Common myeloid progenitor, CD34-positive (primary cell): ENCODE measurements around the gene GALR3.

Experiments used
- CTCF ChIA-PET: fragments of 350-600 bp; sonication (Branson Sonifier 250); formaldehyde crosslinking; loops from one replicate; lab custom pipeline; 2021; ENCODE audit warnings: antibody characterized with exemption; lab: Charles Lee
- POLR2A ChIA-PET: fragments of 350-600 bp; sonication (Branson Sonifier 250); formaldehyde crosslinking; loops from one replicate; lab custom pipeline; 2021; ENCODE audit warnings: antibody characterized with exemption; lab: Charles Lee
- DNase-seq, 3 donors: peaks; one replicate each; pipeline versions ENCODE4 v3.0.0 to v3.0.0-alpha.2; 2013
- H3K27ac ChIP-seq, 2 experiments: 1 replicate in 1 of 2; 2 replicates in 1 of 2; pipeline ENCODE4 v1.7.0; 2013; ENCODE audit warnings: inconsistent platforms in 2 of 2, low read length in 2 of 2, mild to moderate bottlenecking in 2 of 2, low read depth in 1 of 2, moderate library complexity in 1 of 2; ENCODE audit not compliant: severe bottlenecking in 2 of 2, insufficient read depth in 1 of 2, poor library complexity in 1 of 2
- H3K27me3 ChIP-seq, 5 experiments: replicated peaks in 2 of 5; 1 replicate in 3 of 5; 2 replicates in 2 of 5; pipeline versions ENCODE4 v1.6.1 to v1.7.0; 2013; ENCODE audit warnings: low read length in 4 of 5, mild to moderate bottlenecking in 2 of 5, moderate library complexity in 2 of 5, inconsistent platforms in 1 of 5; ENCODE audit not compliant: insufficient read depth in 5 of 5, control insufficient read depth in 4 of 5
- H3K36me3 ChIP-seq, 4 experiments: 1 replicate in 2 of 4; 2 replicates in 2 of 4; pipeline versions ENCODE4 v1.6.1 to v1.7.0; 2013; ENCODE audit warnings: low read length in 3 of 4, control low read depth in 1 of 4, mild to moderate bottlenecking in 1 of 4; ENCODE audit not compliant: control insufficient read depth in 4 of 4, insufficient read depth in 4 of 4
- H3K4me1 ChIP-seq, 4 experiments: 1 replicate in 3 of 4; 2 replicates in 1 of 4; pipeline versions ENCODE4 v1.6.1 to v1.7.1; 2013; ENCODE audit warnings: low read length in 3 of 4, mild to moderate bottlenecking in 3 of 4, control low read depth in 1 of 4, inconsistent platforms in 1 of 4, moderate library complexity in 1 of 4; ENCODE audit not compliant: control insufficient read depth in 4 of 4, insufficient read depth in 4 of 4; ENCODE audit errors: control extremely low read depth in 1 of 4
- H3K4me3 ChIP-seq, 7 experiments: 1 replicate in 4 of 7; 2 replicates in 3 of 7; pipeline versions ENCODE4 v1.5.1 to v1.7.0; 2013; ENCODE audit warnings: mild to moderate bottlenecking in 7 of 7, low read length in 6 of 7, moderate library complexity in 6 of 7, inconsistent platforms in 2 of 7, low read depth in 2 of 7, control low read depth in 1 of 7; ENCODE audit not compliant: insufficient read depth in 4 of 7, control insufficient read depth in 1 of 7; ENCODE audit errors: extremely low read depth in 1 of 7
- H3K9me3 ChIP-seq, 5 experiments: 1 replicate in 4 of 5; 2 replicates in 1 of 5; pipeline versions ENCODE4 v1.6.1 to v1.7.1; 2013; ENCODE audit warnings: low read length in 4 of 5, mild to moderate bottlenecking in 2 of 5, inconsistent platforms in 1 of 5, low read depth in 1 of 5, moderate library complexity in 1 of 5; ENCODE audit not compliant: control insufficient read depth in 4 of 5, insufficient read depth in 2 of 5; ENCODE audit errors: control extremely low read depth in 1 of 5
- WGBS: methylation state at CpG from one replicate; pipeline ENCODE4 v1.1.5; 2013; ENCODE audit not compliant: insufficient coverage; 5-methylcytosine and 5-hydroxymethylcytosine counted together

GALR3 gene

DNA sequence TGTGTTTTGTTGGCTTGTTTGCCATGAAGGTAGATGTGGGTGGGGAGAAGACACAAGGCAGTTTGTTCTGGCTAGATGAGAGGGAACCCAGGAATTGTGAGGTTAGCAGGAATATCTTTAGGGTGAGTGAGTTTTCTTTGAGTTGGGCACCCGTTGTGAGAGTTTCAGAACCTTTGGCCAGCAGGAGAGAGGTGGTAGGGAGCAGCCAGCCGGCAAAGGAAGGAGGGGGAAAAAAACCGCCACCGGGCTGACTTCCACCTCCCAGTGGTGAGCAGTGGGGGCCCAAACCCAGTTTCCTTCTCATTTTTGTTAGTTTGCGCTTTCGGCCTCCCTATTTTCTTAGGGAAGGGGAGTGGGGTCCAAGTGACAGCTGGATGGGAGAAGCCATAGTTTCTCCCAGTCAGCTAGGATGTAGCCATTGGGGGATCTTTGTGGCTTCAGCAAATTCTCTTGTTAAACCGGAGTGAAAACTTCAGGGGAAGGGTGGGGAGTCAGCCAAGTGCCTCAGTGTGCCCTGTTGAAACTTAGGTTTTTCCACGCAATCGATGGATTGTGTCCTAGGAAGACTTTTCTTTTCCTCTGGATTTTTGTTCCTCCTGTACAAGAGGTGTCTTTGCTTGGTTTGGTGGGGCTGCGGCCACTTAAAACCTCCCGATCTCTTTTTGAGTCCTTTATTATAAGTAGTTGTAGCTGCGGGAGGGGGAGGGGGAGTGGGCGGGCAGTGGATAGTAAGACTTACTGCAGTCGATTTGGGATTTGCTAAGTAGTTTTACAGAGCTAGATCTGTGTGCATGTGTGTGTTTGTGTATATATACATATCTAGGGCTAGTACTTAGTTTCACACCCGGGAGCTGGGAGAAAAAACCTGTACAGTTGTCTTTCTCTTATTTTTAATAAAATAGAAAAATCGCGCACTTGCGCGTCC, 16.5 kb upstream of the GALR3 start:
- Histone ChIP-seq H3K4me1 (peaks cover 16 to 58% (median 55%) of the 10 kb centered on the region in 4 experiments), H3K27me3 (no peaks in the 10 kb centered on the region), H3K36me3 (no peaks in the 10 kb centered on the region), H3K9me3 (no peaks in the 10 kb centered on the region), H3K27ac (peak overlapping the region; percentile 8 to 82), H3K4me3 (peak overlapping the region; percentile 55 to 97 (median 77))
- peak in 2 of 3 donors; percentile 68 to 80 for DNase-seq
- POLR2A ChIA-PET, result interaction anchor here (1.1 kb wide), 1 partner anchor 48 kb away, joined by 5 read pairs; no protein-coding TSS in a partner anchor
- CTCF ChIA-PET, result interaction anchor here (0.6 to 4.0 kb wide), 5 partner anchors 11 to 59 kb away, joined by 3 to 52 read pairs (median 3); partner anchors contain the start of gene GALR3
- 0% methylated on average over 4 of the region's 19 CpGs for WGBS

DNA sequence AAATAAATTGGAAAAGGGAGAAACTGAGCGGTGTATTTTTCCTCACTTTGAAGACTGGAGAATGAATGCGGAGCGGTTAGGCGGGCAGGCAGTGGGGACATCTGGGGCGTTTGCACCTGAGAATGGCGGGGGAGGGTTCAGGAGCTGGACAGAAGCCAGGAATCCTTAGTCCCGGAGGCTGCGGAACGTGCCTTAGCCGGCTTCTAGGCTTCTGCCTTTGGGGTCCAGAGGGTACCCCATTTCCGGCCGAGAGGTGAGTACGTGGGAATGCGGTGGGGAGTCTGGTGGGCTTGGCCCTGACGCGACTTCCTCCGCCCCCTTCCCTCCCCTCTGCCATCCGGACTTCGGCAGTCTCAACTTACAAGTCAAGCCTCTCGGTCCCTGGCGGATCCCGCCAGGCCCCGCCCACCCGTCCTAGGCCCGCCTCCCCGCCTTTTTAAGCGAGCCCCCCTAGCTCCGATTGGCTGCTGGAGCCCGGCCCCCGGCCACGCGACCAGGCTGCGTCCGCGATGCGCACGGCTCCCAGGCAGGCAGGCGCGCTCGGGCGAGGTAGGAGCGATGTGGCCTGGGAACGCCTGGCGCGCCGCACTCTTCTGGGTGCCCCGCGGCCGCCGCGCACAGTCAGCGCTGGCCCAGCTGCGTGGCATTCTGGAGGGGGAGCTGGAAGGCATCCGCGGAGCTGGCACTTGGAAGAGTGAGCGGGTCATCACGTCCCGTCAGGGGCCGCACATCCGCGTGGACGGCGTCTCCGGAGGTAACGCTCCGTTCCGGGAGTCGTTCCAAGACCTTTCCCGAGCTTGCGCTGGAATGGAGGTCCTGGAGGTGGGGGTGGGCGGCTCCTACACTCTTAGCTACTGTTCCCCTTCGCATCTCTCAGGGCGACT, 15.5 kb upstream of the GALR3 start, which contains the start of gene GCAT:
GCAT (plus strand) TSS at position 525 of the 884 bp plus-strand sequence; CDS start at position 559, 34 bp downstream.
- Histone ChIP-seq H3K9me3 (no peaks in the 10 kb centered on the region), H3K27ac (peak within 1 kb of the TSS; percentile 8 to 82), H3K27me3 (no peaks in the 10 kb centered on the region), H3K36me3 (peaks cover 0 to 4% (median 2%) of the 10 kb centered on the region in 4 experiments), H3K4me1 (peaks cover 16 to 50% (median 47%) of the 10 kb centered on the region in 4 experiments), H3K4me3 (peak within 1 kb of the TSS; percentile 49 to 97 (median 77))
- WGBS, result 0% methylated on average over 41 of the region's 73 CpGs
- peak; percentile 94 to 97 (median 97) for DNase-seq
- POLR2A ChIA-PET, result interaction anchor here (1.1 to 1.9 kb wide), 2 partner anchors 10 to 49 kb away, joined by 5 to 8 read pairs; no protein-coding TSS in a partner anchor
- CTCF ChIA-PET, result interaction anchor here (1.0 to 4.0 kb wide), 6 partner anchors 10 to 58 kb away, joined by 3 to 52 read pairs (median 3); partner anchors contain the start of gene GALR3

DNA sequence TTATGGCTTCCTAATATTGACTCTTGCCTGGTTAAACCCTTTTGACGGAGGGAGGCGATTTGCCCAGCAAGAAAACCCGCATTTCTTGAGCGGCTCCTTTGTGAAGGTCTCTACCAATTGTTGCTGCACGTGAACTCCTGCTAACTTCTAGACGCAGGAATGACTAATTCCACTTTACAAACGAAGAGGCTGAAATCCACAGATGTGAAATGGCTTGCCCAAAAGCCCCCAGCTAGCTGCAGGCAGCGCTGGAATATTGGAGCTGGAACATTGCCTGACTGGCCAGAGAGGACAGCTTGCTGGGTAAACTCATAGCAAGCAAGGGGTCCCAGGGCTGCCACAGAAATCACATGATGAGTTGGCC, 14.9 kb upstream of the GALR3 start:
- H3K36me3 ChIP-seq, result peaks cover 0 to 9% (median 5%) of the 10 kb centered on the region in 4 experiments
- H3K27me3 ChIP-seq, result no peaks in the 10 kb centered on the region
- DNase-seq, result peak in 2 of 3 donors; percentile 36 to 43
- 9% methylated on average over 7 of the region's 8 CpGs for WGBS
- ChIA-PET POLR2A (interaction anchor here (1.9 kb wide), 1 partner anchor 10 kb away, joined by 8 read pairs; no protein-coding TSS in a partner anchor), CTCF (interaction anchor here (1.2 to 4.0 kb wide), 3 partner anchors 9 to 47 kb away, joined by 3 to 52 read pairs (median 3); no protein-coding TSS in a partner anchor)
- peak overlapping the region; percentile 49 to 97 (median 77) for H3K4me3 ChIP-seq
- H3K4me1 ChIP-seq, result peaks cover 10 to 44% (median 41%) of the 10 kb centered on the region in 4 experiments
- no peak overlapping the region for H3K27ac ChIP-seq
- H3K9me3 ChIP-seq, result no peaks in the 10 kb centered on the region

DNA sequence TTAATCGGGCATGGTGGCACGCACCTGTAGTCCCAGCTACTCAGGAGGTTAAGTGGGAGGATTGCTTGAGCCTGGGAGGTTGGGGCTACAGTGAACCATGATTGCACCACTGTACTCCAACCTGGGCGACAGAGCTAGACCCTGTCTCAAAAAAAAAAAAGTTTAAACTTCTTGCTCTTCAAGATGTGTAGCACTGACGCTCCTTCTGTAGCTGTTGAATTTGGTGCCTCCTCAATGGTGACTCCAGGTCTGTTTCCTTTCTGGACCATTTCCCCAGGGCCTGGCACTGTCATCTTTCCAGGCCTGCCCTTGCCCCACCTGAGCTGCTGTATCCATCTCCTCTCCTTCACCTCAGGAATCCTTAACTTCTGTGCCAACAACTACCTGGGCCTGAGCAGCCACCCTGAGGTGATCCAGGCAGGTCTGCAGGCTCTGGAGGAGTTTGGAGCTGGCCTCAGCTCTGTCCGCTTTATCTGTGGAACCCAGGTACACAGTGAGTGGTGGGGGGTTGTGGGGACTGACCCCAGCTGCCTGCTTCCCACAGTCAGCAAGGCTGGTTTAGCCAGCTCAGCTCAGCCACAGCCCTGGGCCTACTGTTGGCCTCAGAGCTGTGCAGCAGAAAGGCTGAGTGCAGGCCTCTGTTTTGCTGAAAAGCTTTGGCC, 13.4 kb upstream of the GALR3 start:
- Histone ChIP-seq H3K27ac (no peak overlapping the region), H3K9me3 (no peaks in the 10 kb centered on the region), H3K27me3 (no peaks in the 10 kb centered on the region), H3K4me3 (no peak overlapping the region), H3K36me3 (peaks cover 0 to 16% (median 10%) of the 10 kb centered on the region in 4 experiments), H3K4me1 (peaks cover 10 to 34% (median 28%) of the 10 kb centered on the region in 4 experiments)
- 97% methylated on average over 4 of the region's 5 CpGs for WGBS
- POLR2A ChIA-PET, result no interaction called here
- CTCF ChIA-PET, result interaction anchor here (0.8 to 4.0 kb wide), 2 partner anchors 8 to 24 kb away, joined by 3 to 52 read pairs; no protein-coding TSS in a partner anchor
- DNase-seq, result no peak

DNA sequence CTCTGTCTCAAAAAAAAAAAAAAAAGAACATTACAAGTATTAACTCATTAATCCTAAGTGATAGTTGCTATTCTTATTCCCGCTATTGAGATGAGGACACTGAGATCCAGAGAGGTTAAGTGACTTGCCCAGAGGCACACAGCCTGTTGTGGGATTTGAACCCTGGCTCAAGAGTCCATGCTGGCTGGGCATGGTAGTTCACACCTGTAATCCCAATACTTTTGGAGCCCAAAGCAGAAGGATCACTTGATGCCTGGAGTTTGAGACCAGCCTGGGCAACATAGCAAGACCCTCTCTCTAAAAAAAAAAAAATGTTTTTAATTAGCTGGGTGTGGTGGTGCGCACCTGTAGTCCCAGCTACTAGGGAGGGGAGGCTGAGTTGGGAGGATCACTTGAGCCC, 11.3 kb upstream of the GALR3 start:
- DNase-seq, result no peak
- Histone ChIP-seq H3K4me3 (no peak overlapping the region), H3K27ac (no peak overlapping the region), H3K4me1 (peaks cover 2 to 16% (median 12%) of the 10 kb centered on the region in 4 experiments), H3K9me3 (no peaks in the 10 kb centered on the region), H3K27me3 (no peaks in the 10 kb centered on the region), H3K36me3 (peaks cover 2 to 31% (median 23%) of the 10 kb centered on the region in 4 experiments)
- CTCF ChIA-PET, result interaction anchor here (9.3 kb wide), 1 partner anchor 51 kb away, joined by 142 read pairs; no protein-coding TSS in a partner anchor
- 100% methylated on average over 2 of the region's 2 CpGs for WGBS
- POLR2A ChIA-PET, result interaction anchor here (0.7 kb wide), 1 partner anchor 216 kb away, joined by 3 read pairs; no protein-coding TSS in a partner anchor
